Pancreas (tissue), 10 donors: ENCODE results near the gene RUNX1. TPM values are rescaled to one million over a fixed set of nuclear protein-coding genes. Genes with fewer than 3 reads are reported as not detected.
A peak's percentile ranks its signal among the peaks of the same experiment; 100 is the strongest.

ENCODE experiments used
- ATAC-seq, 4 donors: fragments of 200-7000 bp; cut with Tn5 transposase; one replicate each; pipeline versions ENCODE4 v1.8.0 to v1.9.1; 2020; ENCODE audit warnings: mild to moderate bottlenecking in 4 of 4, moderate library complexity in 4 of 4
- DNase-seq, 6 donors: peaks; one replicate each; pipeline ENCODE4 v3.0.0-alpha.2; 2020
- FAIRE-seq: peaks from 2 replicates; lab custom pipeline; 2012; peaks lifted over from hg19 to GRCh38; lab: Jason Lieb, UNC
- H3K27ac ChIP-seq, 4 donors: fragments of 200-600 bp; sonication (generic); 1 replicate in 3 of 4; 2 replicates in 1 of 4; pipeline versions ENCODE4 v1.5.0 to v1.8.0; 2020
- H3K27me3 ChIP-seq, 4 donors: fragments of 200-600 bp; one replicate each; pipeline ENCODE4 v1.8.0; 2021
- H3K36me3 ChIP-seq, 3 donors: fragments of 200-600 bp; sonication (generic) in 1 of 3; one replicate each; pipeline versions ENCODE4 v1.5.0 to v1.8.0; 2020 to 2021
- H3K4me1 ChIP-seq, 3 donors: fragments of 200-600 bp; one replicate each; pipeline ENCODE4 v1.8.0; 2021
- H3K4me3 ChIP-seq, 4 donors: fragments of 200-600 bp; sonication (generic) in 2 of 4; one replicate each; pipeline versions ENCODE4 v1.5.0 to v1.8.0; 2020 to 2021
- H3K9me3 ChIP-seq, 4 donors: fragments of 200-600 bp; one replicate each; pipeline ENCODE4 v1.8.0; 2021
- WGBS, 2 donors: extraction: QIAGEN DNeasy Blood & Tissue Kit; methylation state at CpG; one replicate each; pipeline ENCODE4 v1.1.7; 2013; 5-methylcytosine and 5-hydroxymethylcytosine counted together
- intact Hi-C, 3 donors: fragments of 100-400 bp; cut with DNase I; formaldehyde crosslinking; loops; one replicate each; pipeline versions ENCODE4 v1.11.1 to v1.14.2; 2022
- polyA plus RNA-seq, 2 donors: library from polyadenylated mRNA; stranded (reverse); fragments of 200-250 nt; gene quantifications; one replicate each; pipeline ENCODE4 v1.2.3, GENCODE V29; 2013
- total RNA-seq, 6 donors: library from RNA; stranded (reverse); fragmentation: NEBNext Ultra II Directional in 4 of 6; extraction: Animal tissue kit (Norgen Biotek cat#: 25700) in 4 of 6; gene quantifications; one replicate each; pipeline versions ENCODE4 v1.2.1 to v1.2.4, GENCODE V29; 2021 to 2023
- TF ChIP-seq, protein P1 (sequence below), 4 donors: fragments of 200-600 bp; sonication (generic) in 3 of 4; IDR thresholded peaks; one replicate each; pipeline versions ENCODE4 v1.5.0 to v1.8.0; 2021; ENCODE audit warnings: antibody characterized with exemption in 4 of 4
- donor health status: healthy with polysubstance abuse.
- donor health status: DM: no; HTN: no; CAD: no; lungs with moderate emphysema.
- donor health status: DM: no; HTN: no; CAD: no.
- donor health status: control.
- donor health status: control.
- donor health status: Bipolar disorder and iron deficiency.
- donor health status: DM: yes; HTN: yes; CAD: no.
- donor health status: DM: no; HTN: no; CAD: no.
- donor health status: DM: no; HTN: no; CAD: no.
- donor health status: DM: yes; HTN: yes; CAD: no.

RUNX1 gene
- total and polyA plus RNA-seq, 8 donors: 2.1 to 38.2 (median 4.5) TPM

DNA sequence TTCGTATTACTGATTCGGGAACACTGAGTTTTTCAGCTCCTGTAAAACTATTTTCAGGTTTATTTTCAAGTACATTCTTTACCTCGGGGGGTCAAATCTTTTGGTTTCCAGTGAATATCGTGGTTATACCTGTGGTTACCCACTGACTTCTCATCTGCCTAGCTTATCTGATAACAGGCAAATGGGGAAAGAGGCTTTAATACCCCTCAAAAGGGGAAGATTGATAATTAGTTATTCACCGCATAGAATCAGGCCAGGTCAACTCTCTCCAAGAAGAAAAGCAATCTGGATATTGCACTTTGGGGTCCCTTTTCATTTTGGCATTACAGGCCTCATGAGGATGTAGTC, 23.0 kb downstream of the RUNX1 start:
- Histone ChIP-seq H3K4me3 (no peak overlapping the region), H3K27me3 (no peaks in the 10 kb centered on the region), H3K27ac (peak overlapping the region in 1 of 4 donors; percentile 17), H3K9me3 (no peaks in the 10 kb centered on the region), H3K4me1 (no peaks in the 10 kb centered on the region), H3K36me3 (no peaks in the 10 kb centered on the region)
- WGBS, 2 donors: 72 to 84% methylated on average over 5 of the region's 5 CpGs
- intact Hi-C loops: no loop called here
- DNase-seq: no peak
- ATAC-seq: no peak
- TF ChIP-seq, protein P1, sequence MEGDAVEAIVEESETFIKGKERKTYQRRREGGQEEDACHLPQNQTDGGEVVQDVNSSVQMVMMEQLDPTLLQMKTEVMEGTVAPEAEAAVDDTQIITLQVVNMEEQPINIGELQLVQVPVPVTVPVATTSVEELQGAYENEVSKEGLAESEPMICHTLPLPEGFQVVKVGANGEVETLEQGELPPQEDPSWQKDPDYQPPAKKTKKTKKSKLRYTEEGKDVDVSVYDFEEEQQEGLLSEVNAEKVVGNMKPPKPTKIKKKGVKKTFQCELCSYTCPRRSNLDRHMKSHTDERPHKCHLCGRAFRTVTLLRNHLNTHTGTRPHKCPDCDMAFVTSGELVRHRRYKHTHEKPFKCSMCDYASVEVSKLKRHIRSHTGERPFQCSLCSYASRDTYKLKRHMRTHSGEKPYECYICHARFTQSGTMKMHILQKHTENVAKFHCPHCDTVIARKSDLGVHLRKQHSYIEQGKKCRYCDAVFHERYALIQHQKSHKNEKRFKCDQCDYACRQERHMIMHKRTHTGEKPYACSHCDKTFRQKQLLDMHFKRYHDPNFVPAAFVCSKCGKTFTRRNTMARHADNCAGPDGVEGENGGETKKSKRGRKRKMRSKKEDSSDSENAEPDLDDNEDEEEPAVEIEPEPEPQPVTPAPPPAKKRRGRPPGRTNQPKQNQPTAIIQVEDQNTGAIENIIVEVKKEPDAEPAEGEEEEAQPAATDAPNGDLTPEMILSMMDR (IDR thresholded peaks at IDR 0.05): no peak
- no peak for FAIRE-seq

DNA sequence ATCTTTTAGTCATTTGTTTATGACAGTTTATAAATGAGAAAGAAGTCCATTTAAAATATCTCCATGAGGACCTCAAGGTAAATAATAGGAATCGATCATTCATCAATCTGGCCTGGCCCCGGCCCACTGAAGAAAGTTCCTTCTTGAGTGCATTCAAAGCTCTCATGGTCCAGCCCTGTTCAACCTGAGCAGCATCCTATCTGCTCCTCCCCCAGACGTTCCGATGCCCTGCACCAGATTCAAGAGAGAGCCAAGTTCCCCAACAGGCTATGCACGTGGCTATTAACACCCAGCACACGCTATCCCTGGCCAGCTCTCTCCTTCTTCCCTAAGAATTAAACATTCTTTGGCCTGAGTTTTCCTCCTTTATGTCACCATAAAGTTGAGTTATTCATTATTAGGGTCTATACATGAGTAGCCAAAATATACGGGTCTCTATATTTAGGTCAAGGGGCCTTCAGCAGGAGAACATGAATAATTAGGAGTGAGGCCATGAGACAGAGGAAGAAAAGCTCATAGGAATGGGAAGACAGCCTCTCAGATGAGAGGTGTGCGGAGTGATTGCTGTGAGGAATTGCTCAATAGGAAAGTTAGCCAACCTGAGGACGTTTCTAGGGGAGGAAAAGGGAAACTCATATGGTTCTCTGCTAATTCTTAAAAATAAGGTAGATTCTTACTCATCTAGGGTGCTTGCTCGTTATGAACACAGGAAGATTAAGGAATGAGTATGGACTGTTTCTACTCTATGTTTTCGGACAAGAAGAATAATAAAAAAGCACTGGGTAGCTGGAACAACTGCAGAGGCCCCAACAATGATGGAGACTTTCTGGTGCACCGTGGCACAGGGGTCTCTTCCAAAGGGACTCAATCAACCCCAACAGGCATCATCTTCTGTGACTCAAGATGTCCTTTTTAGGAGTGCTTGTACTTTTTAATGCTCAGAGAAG, 23.6 kb downstream of the RUNX1 start:
- intact Hi-C loops: no loop called here
- no peak for ATAC-seq
- Histone ChIP-seq H3K4me3 (no peak overlapping the region), H3K36me3 (no peaks in the 10 kb centered on the region), H3K27me3 (no peaks in the 10 kb centered on the region), H3K4me1 (no peaks in the 10 kb centered on the region), H3K27ac (no peak overlapping the region), H3K9me3 (no peaks in the 10 kb centered on the region)
- FAIRE-seq: no peak
- WGBS, 2 donors: 80 to 86% methylated on average over 12 of the region's 12 CpGs
- no peak for DNase-seq
- TF ChIP-seq, protein P1 (IDR thresholded peaks at IDR 0.05): no peak

DNA sequence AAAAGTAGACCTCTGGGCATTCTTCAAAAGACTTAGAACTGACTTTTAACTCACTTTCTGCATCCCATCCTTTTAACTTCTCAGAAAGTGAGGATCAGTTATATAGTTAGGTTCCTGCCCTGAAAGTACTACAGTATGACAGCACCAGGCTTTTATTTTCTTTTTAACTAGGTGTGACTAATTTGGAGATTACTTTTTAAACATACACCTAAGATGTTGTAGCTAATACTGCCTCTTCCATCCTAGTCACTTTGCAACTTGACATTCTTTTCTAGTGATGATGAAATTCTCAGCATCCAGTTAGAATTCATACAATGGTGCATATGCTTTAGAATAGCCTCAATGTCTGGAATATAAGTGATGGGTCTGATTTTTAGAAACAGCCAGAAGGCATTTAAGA, 24.6 kb downstream of the RUNX1 start:
- FAIRE-seq: no peak
- no peak for ATAC-seq
- TF ChIP-seq, protein P1 (IDR thresholded peaks at IDR 0.05): no peak
- Histone ChIP-seq H3K27me3 (no peaks in the 10 kb centered on the region), H3K36me3 (no peaks in the 10 kb centered on the region), H3K27ac (no peak overlapping the region), H3K4me3 (no peak overlapping the region), H3K4me1 (peaks cover 0 to 3% (median 2%) of the 10 kb centered on the region in 3 donors), H3K9me3 (no peaks in the 10 kb centered on the region)
- intact Hi-C loops: no loop called here
- DNase-seq: no peak

DNA sequence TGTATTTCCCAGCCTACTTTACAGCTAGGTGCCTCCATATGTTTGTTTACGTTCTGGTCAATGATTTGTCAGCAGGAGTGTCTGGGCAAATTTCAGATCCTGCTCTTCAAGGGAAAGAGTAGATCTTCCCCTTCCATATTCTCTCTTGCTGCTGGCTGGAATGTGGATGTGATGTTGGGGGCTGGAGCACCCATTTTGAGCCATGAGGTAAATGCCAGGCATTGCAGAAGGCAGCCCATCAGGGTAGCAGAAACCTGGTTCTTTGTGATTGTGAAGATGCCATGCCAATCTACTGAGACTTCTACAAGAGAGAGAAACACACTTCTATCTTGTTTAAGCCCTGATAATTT, 25.1 kb downstream of the RUNX1 start:
- H3K4me3 ChIP-seq: no peak overlapping the region
- ATAC-seq (no peak), DNase-seq (no peak), FAIRE-seq (no peak)
- intact Hi-C loops: no loop called here
- TF ChIP-seq, protein P1 (IDR thresholded peaks at IDR 0.05): no peak
- no peak overlapping the region for H3K27ac ChIP-seq
- H3K27me3 ChIP-seq: no peaks in the 10 kb centered on the region
- 91 to 93% methylated on average over 1 of the region's 1 CpG for WGBS, 2 donors
- H3K9me3 ChIP-seq: no peaks in the 10 kb centered on the region
- peaks cover 0 to 7% (median 6%) of the 10 kb centered on the region in 3 donors for H3K4me1 ChIP-seq
- H3K36me3 ChIP-seq: no peaks in the 10 kb centered on the region
